GM10248 (cell line): ENCODE data around the gene FBXW4.

Experiments used
- CTCF ChIA-PET: fragments of 300-600 bp; sonication (Branson Sonifier 250); formaldehyde crosslinking; extraction: SDS; loops from one replicate; lab custom pipeline; 2021; ENCODE audit warnings: antibody characterized with exemption; lab: Yijun Ruan, JAX
- POLR2A ChIA-PET: fragments of 350-650 bp; sonication (Branson Sonifier 250); formaldehyde crosslinking; extraction: SDS; loops from one replicate; lab custom pipeline; 2020; ENCODE audit warnings: antibody characterized with exemption; lab: Yijun Ruan, JAX
- DNase-seq: peaks from one replicate; pipeline ENCODE4 v3.0.0; 2012; ENCODE audit errors: extremely low spot score
- TF ChIP-seq, protein P1 (sequence below): IDR thresholded peaks from 2 replicates; pipeline ENCODE4 v1.5.1; 2012; ENCODE audit warnings: mild to moderate bottlenecking, low read depth; ENCODE audit errors: extremely low read depth, missing control alignments, control extremely low read depth

Gene FBXW4

GRCh38 chr10:101669181-101669580 lies 25.8 kb downstream of the FBXW4 start:
- ChIA-PET CTCF (no interaction called here), POLR2A (no interaction called here)
- DNase-seq, result no peak
- TF ChIP-seq, protein P1, sequence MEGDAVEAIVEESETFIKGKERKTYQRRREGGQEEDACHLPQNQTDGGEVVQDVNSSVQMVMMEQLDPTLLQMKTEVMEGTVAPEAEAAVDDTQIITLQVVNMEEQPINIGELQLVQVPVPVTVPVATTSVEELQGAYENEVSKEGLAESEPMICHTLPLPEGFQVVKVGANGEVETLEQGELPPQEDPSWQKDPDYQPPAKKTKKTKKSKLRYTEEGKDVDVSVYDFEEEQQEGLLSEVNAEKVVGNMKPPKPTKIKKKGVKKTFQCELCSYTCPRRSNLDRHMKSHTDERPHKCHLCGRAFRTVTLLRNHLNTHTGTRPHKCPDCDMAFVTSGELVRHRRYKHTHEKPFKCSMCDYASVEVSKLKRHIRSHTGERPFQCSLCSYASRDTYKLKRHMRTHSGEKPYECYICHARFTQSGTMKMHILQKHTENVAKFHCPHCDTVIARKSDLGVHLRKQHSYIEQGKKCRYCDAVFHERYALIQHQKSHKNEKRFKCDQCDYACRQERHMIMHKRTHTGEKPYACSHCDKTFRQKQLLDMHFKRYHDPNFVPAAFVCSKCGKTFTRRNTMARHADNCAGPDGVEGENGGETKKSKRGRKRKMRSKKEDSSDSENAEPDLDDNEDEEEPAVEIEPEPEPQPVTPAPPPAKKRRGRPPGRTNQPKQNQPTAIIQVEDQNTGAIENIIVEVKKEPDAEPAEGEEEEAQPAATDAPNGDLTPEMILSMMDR, result no peak

- no peak for DNase-seq
- TF ChIP-seq, protein P1, result no peak
- ChIA-PET CTCF (no interaction called here), POLR2A (no interaction called here)
Measured at GRCh38 chr10:101668566-101668965, 26.4 kb downstream of the FBXW4 start.

GRCh38 chr10:101666083-101666482 lies 28.9 kb downstream of the FBXW4 start:
- POLR2A ChIA-PET, result no interaction called here
- CTCF ChIA-PET, result interaction anchor here (1.5 kb wide), 1 partner anchor 115 kb away, joined by 5 read pairs; no protein-coding TSS in a partner anchor
- DNase-seq, result no peak
- TF ChIP-seq, protein P1, result no peak

DNA sequence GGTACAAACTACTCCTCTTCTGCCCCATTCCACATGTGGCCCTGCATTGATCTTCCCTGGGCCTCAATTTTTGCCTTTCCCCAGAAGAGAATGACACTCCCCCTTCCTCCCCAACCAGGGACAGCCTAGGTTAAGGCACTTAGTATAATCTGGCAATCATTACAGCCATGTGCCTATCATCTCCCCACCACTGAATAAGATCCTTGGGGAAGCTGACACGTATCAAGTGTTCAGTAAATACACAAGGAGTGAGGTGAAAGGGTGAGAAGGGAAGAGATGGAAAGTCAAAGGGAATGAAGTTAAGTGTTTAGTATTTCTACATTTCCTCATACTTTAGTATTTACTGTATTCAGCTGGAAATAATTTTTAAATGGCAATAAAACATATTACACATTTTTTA lies 31.9 kb downstream of the FBXW4 start:
- CTCF ChIA-PET, result no interaction called here

GRCh38 chr10:101660256-101660655 lies 34.7 kb downstream of the FBXW4 start:
- ChIA-PET CTCF (interaction anchor here (1.1 to 1.5 kb wide), 4 partner anchors 11 to 121 kb away, joined by 3 to 4 read pairs (median 3); no protein-coding TSS in a partner anchor), POLR2A (no interaction called here)
- no peak for DNase-seq
- TF ChIP-seq, protein P1, result no peak

More for the DNA sequence above, 31.9 kb downstream of the FBXW4 start:
- no peak for DNase-seq
- POLR2A ChIA-PET, result no interaction called here
- TF ChIP-seq, protein P1, result no peak

DNA sequence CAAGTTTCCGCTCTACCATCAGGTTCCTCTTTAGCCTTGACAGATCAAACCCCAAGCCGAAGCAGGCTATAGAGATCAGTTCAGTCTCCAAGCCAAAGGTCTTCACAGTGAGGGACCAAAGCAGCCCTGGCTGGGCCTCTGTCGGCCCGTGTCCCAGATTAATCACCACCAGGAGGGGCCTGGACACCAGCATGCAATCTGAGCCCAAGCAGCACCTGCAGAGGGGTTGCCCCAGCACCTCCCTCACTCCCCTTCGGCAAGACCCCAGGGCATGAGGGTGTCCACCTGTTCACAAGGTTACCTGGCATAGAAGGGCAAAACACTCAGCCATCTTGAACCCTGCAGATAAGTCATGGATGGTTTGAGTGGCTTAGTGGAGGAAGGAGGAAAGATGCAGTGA lies 36.0 kb downstream of the FBXW4 start:
- DNase-seq, result no peak
- ChIA-PET POLR2A (no interaction called here), CTCF (interaction anchor here (0.8 to 1.5 kb wide), 3 partner anchors 14 to 122 kb away, joined by 3 to 4 read pairs (median 4); no protein-coding TSS in a partner anchor)
- TF ChIP-seq, protein P1, result no peak
